Subcutaneous adipose tissue (tissue), 4 donors: ENCODE measurements around the gene MTMR12. TPM values are rescaled to one million over a fixed set of nuclear protein-coding genes. Genes with fewer than 3 reads are reported as not detected.

ENCODE experiments used
- total RNA-seq, 4 donors: library from RNA; depleted of rRNA; stranded (reverse); fragments of >200 nt; gene quantifications; one replicate each; pipeline ENCODE4 v1.1.0, GENCODE V29; 2016
- TF ChIP-seq, protein P1 (sequence below): fragments of 450-650 bp; IDR thresholded peaks from one replicate; pipeline ENCODE4 v1.5.1; 2016; ENCODE audit warnings: low read depth, mild to moderate bottlenecking, control low read depth, antibody characterized with exemption, moderate library complexity

MTMR12 gene
- total RNA-seq, 4 donors from 2014 or later = 41.8 to 96.0 (median 62.3) TPM

DNA sequence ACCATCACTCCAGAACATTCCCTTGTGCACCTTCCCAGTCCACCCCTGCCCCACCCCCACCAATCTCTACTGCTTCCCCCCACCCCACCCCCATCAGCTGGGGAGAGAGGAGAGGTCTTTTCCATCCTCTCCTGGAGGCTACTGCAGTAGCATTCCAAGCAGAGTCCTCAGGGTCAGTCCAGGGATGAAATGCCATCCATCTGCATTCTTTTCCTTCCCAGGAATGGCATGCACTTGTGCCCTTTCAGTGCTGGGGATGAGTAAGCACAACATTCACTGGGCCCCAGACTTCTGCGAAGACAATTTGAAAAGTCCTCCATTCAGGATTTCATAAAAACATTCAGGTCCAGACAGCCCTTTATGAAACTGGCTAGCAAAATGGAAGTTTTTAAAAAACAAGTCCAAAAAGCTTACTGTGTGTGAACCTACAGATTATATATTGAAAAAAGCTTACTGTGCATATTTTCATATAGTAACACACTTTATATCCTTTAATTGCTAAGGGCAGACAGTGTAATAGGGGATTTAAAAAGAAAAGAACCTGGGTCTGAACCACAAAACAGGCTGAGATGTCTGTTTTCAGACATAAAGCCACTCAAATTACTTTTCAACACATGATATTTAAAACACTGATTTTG is 88.6 kb downstream of the MTMR12 start:
- TF ChIP-seq, protein P1, sequence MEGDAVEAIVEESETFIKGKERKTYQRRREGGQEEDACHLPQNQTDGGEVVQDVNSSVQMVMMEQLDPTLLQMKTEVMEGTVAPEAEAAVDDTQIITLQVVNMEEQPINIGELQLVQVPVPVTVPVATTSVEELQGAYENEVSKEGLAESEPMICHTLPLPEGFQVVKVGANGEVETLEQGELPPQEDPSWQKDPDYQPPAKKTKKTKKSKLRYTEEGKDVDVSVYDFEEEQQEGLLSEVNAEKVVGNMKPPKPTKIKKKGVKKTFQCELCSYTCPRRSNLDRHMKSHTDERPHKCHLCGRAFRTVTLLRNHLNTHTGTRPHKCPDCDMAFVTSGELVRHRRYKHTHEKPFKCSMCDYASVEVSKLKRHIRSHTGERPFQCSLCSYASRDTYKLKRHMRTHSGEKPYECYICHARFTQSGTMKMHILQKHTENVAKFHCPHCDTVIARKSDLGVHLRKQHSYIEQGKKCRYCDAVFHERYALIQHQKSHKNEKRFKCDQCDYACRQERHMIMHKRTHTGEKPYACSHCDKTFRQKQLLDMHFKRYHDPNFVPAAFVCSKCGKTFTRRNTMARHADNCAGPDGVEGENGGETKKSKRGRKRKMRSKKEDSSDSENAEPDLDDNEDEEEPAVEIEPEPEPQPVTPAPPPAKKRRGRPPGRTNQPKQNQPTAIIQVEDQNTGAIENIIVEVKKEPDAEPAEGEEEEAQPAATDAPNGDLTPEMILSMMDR = no peak

DNA sequence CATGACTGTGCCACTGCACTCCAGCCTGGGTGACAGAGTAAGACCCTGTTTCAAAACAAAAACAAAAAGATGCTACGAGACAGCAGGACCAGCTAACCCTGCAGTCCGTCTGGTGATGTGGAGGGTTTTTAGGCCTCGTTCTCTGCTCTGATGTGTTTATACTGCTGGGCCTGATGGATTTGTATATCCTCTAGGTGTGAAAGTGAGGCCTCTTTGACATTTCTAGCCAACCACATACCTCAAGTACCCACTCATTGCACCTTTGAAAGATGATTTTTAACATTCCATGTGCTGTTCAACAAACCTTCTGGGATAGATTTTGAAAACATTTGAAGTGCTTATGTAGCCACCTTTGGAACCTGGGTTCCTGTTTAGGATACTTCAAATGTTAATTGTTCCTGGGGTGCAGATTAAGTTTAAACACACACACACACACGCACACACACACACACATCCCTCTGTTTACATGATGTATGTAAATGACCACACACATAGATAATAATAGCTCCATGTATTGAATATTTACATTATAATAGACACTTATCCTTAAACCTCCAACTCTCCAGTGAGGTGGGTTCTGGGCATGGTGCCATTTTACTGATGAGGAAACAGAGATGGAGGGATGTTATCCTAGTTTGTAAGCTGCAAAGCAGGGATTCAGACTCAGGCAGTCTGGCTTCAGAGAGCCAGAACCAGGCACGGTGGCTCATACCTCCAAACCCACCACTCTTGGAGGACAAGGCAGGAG is 89.8 kb downstream of the MTMR12 start:
- TF ChIP-seq, protein P1 = no peak

DNA sequence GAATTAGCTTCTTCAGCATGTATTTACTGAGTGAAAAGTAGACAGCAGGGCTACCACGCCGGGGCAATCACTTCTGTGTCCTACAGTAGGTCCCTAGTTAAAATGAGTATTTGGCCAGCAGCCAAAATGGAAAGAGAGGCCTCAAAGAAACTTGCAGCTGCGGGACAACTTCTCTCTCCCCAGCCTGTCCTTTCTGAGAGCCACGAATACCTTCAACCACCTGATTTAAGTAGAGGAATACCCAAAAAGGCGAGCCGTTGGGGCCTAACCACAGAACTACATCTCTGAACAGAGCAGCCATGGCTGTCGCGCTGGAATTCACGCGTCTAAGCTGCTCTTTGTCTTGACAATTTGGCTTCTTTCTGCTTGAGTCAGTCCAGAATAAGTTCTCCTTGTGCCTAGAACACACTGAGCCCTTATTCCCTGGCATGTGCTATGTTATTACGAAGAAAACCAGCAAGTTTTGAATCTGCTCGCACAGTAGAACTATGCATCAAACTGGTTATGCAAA is 94.8 kb downstream of the MTMR12 start:
- TF ChIP-seq, protein P1 = no peak

DNA sequence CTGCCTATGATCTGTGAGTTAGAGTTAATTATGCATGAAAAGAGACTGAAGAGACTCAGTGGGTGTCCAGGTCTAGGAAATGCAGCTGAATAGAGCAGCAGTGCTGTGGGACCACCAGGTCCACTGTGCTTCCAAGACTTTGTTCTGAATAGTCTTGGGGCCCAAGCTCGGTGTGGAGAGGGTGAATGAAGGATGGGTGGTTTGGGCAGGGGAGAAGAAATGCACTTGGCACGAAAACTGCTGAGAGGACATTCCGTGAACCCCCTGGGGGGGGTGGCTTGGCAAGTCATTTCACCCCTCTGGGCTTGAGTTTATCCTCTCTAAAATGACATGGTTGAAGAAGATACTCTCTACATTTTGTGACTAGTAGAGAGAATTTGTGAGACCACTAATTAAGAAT is 102.6 kb downstream of the MTMR12 start:
- TF ChIP-seq, protein P1 = no peak

DNA sequence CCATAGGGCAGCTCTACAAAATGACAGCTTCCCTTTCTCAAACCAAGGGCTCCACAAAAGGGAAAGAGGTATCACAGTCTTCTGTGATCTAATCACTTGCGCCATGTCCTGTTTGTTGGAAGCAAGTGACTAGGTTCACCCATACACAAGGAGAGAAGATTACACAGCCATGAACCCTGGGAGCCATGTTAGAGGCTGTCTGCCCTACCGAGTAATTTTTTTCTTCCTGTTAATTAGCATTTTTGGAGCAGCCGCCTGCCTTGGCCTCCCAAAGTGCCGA is 105.4 kb downstream of the MTMR12 start:
- TF ChIP-seq, protein P1 = no peak

DNA sequence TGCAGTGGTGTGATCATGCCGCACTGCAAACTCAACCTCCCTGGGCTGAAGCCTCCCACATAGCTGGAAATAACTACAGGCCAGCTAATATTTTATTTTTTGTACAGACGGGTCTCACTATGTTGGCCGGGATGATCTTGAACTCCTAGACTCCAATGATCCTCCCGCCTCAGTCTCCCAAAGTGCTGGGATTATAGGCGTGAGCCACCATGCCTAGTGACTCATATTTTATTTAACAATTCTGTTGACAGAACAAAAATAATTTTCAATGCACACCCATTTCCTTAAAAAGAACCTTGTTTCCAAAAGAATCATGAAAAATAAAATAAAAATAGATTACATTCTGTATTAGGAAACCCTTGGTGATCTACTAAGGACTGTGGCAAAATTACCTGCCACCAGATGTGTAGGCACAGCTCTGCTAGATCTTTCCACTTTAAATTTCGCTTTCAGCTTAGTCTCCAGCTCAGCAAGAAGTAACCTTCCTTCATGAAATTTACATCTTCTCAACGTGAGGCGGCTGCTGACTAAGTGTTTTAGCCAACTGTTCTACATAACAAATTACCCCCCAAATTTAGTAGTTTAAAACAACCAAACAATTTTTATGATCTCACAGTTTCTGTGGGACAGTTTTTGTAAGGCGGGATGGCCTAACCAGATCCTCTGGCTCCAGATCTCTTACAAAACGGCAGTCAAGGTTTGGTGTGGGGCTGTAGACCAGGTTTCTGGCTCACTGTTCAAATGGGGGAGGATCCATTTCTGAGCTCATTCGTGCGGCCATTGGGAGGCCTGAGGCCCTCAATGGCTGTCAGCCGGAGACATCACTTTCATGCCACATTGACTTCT is 106.0 kb downstream of the MTMR12 start:
- TF ChIP-seq, protein P1 = no peak

DNA sequence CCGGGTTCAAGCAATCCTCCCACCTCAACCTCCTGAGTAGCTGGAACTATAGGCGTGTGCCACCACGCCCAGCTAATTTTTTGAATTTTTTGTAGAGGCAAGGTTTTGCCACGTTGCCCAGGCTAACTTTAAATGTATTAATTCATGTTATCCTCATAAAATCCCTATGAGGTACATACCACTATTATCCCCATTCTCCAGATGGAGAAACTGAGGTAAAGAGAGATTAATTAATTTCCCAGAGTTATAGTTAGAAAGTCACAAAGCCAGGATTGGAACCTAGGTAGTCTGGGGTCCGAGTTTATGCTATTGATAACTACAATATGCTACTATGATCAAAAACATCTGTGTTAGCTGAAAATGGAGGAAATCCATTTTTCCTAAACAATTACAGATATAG is 106.7 kb downstream of the MTMR12 start:
- TF ChIP-seq, protein P1 = no peak
